GM19193 (cell line): ENCODE data around the gene DMD.

ENCODE experiments used
- POLR2A ChIP-seq: IDR thresholded peaks from 4 replicates; pipeline ENCODE4 v1.6.1; 2011; ENCODE audit not compliant: insufficient read depth, insufficient read length; ENCODE audit errors: extremely low read depth

The DMD gene

GRCh38 chrX:33211356-33212260, at the start of gene DMD:
Gene DMD (minus strand): TSS chrX:33211549. CDS start chrX:33211312, 237 bp downstream.
- no peak for TF ChIP-seq POLR2A

- TF ChIP-seq POLR2A, result no peak
These were observed 41.0 kb upstream of the DMD start for GRCh38 chrX:33252306-33252825.

- TF ChIP-seq POLR2A, result no peak
These were observed 7.5 kb upstream of the DMD start for GRCh38 chrX:33218819-33219218.

GRCh38 chrX:33210156-33210555, 1.2 kb downstream of the DMD start:
- no peak for TF ChIP-seq POLR2A

- no peak for TF ChIP-seq POLR2A
These were observed 4.3 kb downstream of the DMD start for GRCh38 chrX:33207056-33207455.

DNA sequence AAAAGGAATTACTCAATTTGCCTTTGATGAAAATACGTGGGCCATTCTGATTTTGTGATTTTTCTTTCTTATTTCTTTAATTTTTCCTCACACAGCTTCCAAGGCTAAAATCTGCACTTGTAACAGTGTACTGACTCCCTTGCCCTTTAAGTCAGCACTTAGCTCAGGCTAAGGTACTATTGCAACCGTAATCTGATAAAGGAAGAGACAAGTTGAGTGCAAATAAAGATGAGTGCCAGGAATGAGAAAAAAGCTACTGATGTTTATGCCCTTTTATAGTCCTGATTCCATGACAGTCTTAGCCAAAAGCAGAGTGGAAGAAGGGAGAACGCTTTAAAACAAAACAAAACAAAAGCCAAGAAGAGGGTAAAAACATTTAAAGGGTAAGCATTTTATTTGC, 6.0 kb downstream of the DMD start:
- TF ChIP-seq POLR2A, result no peak

- no peak for TF ChIP-seq POLR2A
These were observed 6.5 kb downstream of the DMD start for GRCh38 chrX:33204889-33205288.

DNA sequence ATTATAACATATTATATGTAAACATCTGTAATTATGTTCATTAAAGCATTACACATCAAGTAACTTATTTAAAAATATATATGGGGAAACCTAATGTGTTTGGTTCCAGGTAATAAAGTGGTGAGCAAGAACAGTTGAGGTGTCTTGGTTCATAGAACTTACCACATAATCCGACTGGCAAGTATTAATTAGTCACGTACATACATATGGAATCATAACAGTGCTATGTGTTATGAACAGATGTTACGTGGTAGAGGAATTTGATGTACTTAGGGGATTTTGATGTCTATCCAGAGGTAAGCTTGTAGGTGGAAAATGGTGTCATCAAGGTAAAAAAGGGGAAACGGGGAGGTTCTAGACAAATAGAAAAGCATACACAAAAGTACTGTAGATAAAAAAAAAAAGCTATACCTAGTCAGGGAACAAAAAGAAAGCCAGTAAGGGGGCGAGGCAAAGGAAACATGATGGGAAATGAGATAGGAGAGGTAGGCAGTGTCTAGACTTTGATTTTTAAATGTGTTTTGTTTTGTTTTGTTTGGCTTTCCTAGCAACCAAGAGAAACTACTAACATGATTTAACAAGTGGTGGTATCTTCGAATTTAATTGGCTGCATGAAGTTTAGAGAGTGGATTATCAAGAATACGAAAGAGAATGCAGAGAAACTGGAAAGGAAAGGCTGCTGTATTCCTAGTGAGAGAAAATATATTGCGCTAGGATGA, 12.6 kb downstream of the DMD start:
- TF ChIP-seq POLR2A, result no peak

DNA sequence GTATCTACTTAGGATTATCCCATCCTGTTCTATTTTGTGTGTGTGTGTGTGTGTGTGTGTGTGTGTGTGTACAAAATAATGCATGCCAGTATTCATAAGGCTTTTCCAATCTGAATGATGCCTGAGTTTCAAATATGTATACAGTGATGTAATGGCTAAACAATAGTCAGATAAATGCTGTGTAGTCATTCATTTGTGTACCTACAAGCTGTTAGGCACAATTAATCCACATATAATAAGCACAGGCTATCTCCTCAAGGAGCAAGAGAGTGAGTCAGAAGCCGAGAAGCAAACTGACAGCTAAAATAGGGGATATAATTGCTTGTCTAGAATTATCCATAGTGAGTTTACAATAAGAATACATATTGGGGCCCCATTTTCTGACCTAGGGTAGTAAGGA, 15.7 kb downstream of the DMD start:
- TF ChIP-seq POLR2A, result no peak

DNA sequence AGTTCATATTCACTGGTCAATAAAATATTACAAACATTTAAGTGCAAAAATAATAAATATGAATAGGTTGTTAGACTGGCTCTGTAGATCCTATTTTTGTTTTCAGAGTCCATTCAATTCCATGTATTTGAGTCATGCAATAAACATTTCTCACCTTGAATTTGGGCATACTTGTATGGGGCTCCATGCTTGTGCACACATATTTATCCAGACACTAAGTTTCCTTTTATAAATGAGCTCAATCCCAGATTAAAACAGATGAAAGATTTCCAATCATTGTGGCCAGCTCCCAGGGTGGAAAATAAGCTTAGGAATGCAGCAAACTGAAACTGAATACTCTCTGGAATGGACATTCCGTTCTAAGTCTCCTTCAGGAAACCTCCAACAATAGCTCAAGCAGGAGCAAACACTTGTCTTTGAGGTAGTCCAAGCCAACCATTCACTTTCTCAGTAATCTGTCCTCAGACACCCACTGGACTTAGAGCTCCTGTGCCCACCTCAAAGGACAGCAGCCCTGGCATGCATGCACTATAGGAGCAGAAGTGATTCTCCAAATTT, 16.4 kb downstream of the DMD start:
- TF ChIP-seq POLR2A, result no peak

DNA sequence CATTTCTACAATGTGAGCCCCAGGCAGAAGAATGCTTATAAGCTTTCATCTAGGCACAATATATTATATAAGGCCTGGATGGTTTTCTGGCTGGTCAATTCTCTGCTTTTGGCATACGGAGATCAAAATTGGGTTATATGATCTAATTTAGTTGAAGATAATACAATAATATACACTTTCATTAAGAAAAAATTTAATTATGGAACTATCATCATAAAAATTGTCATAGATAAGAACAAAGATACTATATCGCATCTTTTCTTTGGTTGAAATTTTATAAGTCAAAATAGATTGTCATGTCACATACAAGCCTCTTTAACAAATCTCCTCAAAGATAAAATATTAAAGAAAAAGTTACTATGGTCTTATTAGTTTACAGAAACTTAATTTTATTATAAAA, 17.1 kb downstream of the DMD start:
- no peak for TF ChIP-seq POLR2A

GRCh38 chrX:33190016-33190415, 21.3 kb downstream of the DMD start:
- no peak for TF ChIP-seq POLR2A

DNA sequence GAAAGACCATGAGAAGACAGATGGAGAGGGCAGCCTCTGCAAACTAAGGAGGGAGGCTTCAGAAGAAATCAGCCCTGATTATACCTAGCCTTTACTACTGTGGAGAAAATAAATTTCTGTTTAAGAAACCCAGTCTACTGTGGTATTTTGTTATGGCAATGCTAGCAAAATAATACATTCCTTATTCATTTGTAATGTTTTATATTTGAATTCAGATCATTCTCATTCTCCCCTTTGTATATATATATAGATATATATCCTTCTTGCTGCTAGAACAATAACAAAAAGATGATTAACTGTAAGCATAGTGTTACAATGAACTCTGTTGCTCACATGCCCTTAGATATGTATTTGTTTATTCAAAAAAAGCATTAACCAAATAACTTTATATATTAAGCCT, 22.5 kb downstream of the DMD start:
- no peak for TF ChIP-seq POLR2A

- no peak for TF ChIP-seq POLR2A
These were observed 23.1 kb downstream of the DMD start for GRCh38 chrX:33188286-33188685.

- no peak for TF ChIP-seq POLR2A
These were observed 28.0 kb downstream of the DMD start for GRCh38 chrX:33183361-33183760.
